ENCODE data around the gene CTNND2.

The CTNND2 gene

GRCh38 chr5:11152368-11152767 lies 751.9 kb downstream of the CTNND2 start:
- Histone ChIP-seq H3K9me3 (ENCODE audit: insufficient read depth, low read length, severe bottlenecking) (no peaks in the 10 kb centered on the region), H3K9ac (ENCODE audit: low read depth, low read length) (no peak overlapping the region), H3K4me3 (ENCODE audit: low read depth in 1 of 2, low read length in 2 of 2) (no peak overlapping the region), H4K20me1 (ENCODE audit: insufficient read depth, low read length) (no peaks in the 10 kb centered on the region), H2AFZ (ENCODE audit: low read depth, low read length) (no peak overlapping the region), H3K27ac (ENCODE audit: low read length) (no peak overlapping the region), H3K79me2 (ENCODE audit: insufficient read depth, low read length) (no peaks in the 10 kb centered on the region), H3K4me1 (ENCODE audit: insufficient read depth, low read length) (no peaks in the 10 kb centered on the region), H3K36me3 (ENCODE audit: insufficient read depth, low read length) (no peaks in the 10 kb centered on the region), H3K27me3 (ENCODE audit: insufficient read depth, low read length, poor library complexity) (peaks cover 15% of the 10 kb centered on the region), H3K4me2 (ENCODE audit: insufficient read depth, low read length) (no peak overlapping the region)
- TF ChIP-seq EZH2 (IDR thresholded peaks at IDR 0.05; ENCODE audit: borderline replicate concordance, low read depth, low read length, severe bottlenecking) (no peak), CTCF (IDR thresholded peaks at IDR 0.05; ENCODE audit: borderline replicate concordance, extremely low read depth, low read length, poor library complexity, severe bottlenecking) (no peak)
- no peak for DNase-seq
- no peak for ATAC-seq (ENCODE audit: insufficient read depth, low read depth)

GRCh38 chr5:11150976-11151375 lies 753.3 kb downstream of the CTNND2 start:
- TF ChIP-seq EZH2 (IDR thresholded peaks at IDR 0.05; ENCODE audit: borderline replicate concordance, low read depth, low read length, severe bottlenecking) (no peak), CTCF (IDR thresholded peaks at IDR 0.05; ENCODE audit: borderline replicate concordance, extremely low read depth, low read length, poor library complexity, severe bottlenecking) (no peak)
- H3K9ac ChIP-seq (ENCODE audit: low read depth, low read length) = no peak overlapping the region
- peaks cover 15% of the 10 kb centered on the region for H3K27me3 ChIP-seq (ENCODE audit: insufficient read depth, low read length, poor library complexity)

GRCh38 chr5:11148810-11149539 lies 755.3 kb downstream of the CTNND2 start:
- ATAC-seq (ENCODE audit: insufficient read depth, low read depth) = no peak
- Histone ChIP-seq H3K27ac (ENCODE audit: low read length) (no peak overlapping the region), H3K27me3 (ENCODE audit: insufficient read depth, low read length, poor library complexity) (peaks cover 11% of the 10 kb centered on the region), H3K4me3 (ENCODE audit: low read depth in 1 of 2, low read length in 2 of 2) (no peak overlapping the region), H3K9me3 (ENCODE audit: insufficient read depth, low read length, severe bottlenecking) (no peaks in the 10 kb centered on the region), H3K79me2 (ENCODE audit: insufficient read depth, low read length) (no peaks in the 10 kb centered on the region), H3K4me2 (ENCODE audit: insufficient read depth, low read length) (no peak overlapping the region), H3K4me1 (ENCODE audit: insufficient read depth, low read length) (no peaks in the 10 kb centered on the region), H3K9ac (ENCODE audit: low read depth, low read length) (no peak overlapping the region), H2AFZ (ENCODE audit: low read depth, low read length) (no peak overlapping the region), H3K36me3 (ENCODE audit: insufficient read depth, low read length) (no peaks in the 10 kb centered on the region), H4K20me1 (ENCODE audit: insufficient read depth, low read length) (no peaks in the 10 kb centered on the region)
- no peak for DNase-seq
- TF ChIP-seq CTCF (IDR thresholded peaks at IDR 0.05; ENCODE audit: borderline replicate concordance, extremely low read depth, low read length, poor library complexity, severe bottlenecking) (no peak), EZH2 (IDR thresholded peaks at IDR 0.05; ENCODE audit: borderline replicate concordance, low read depth, low read length, severe bottlenecking) (no peak)

More at GRCh38 chr5:11150976-11151375, 753.3 kb downstream of the CTNND2 start:
- H4K20me1 ChIP-seq (ENCODE audit: insufficient read depth, low read length) = no peaks in the 10 kb centered on the region
- DNase-seq = no peak
- no peaks in the 10 kb centered on the region for H3K9me3 ChIP-seq (ENCODE audit: insufficient read depth, low read length, severe bottlenecking)
- no peak overlapping the region for H3K4me3 ChIP-seq (ENCODE audit: low read depth in 1 of 2, low read length in 2 of 2)
- no peak overlapping the region for H3K27ac ChIP-seq (ENCODE audit: low read length)
- no peak overlapping the region for H3K4me2 ChIP-seq (ENCODE audit: insufficient read depth, low read length)
- no peaks in the 10 kb centered on the region for H3K4me1 ChIP-seq (ENCODE audit: insufficient read depth, low read length)
- no peaks in the 10 kb centered on the region for H3K36me3 ChIP-seq (ENCODE audit: insufficient read depth, low read length)
- ATAC-seq (ENCODE audit: insufficient read depth, low read depth) = no peak
- H2AFZ ChIP-seq (ENCODE audit: low read depth, low read length) = no peak overlapping the region
- H3K79me2 ChIP-seq (ENCODE audit: insufficient read depth, low read length) = no peaks in the 10 kb centered on the region

Measured in DND-41 (cell line).